ENCODE data around the gene KLC4. TPM values are rescaled to one million over a fixed set of nuclear protein-coding genes. Genes with fewer than 3 reads are reported as not detected.

The KLC4 gene
- total RNA-seq, 2 experiments from 2014 or later: 15.1 to 16.4 TPM

DNA sequence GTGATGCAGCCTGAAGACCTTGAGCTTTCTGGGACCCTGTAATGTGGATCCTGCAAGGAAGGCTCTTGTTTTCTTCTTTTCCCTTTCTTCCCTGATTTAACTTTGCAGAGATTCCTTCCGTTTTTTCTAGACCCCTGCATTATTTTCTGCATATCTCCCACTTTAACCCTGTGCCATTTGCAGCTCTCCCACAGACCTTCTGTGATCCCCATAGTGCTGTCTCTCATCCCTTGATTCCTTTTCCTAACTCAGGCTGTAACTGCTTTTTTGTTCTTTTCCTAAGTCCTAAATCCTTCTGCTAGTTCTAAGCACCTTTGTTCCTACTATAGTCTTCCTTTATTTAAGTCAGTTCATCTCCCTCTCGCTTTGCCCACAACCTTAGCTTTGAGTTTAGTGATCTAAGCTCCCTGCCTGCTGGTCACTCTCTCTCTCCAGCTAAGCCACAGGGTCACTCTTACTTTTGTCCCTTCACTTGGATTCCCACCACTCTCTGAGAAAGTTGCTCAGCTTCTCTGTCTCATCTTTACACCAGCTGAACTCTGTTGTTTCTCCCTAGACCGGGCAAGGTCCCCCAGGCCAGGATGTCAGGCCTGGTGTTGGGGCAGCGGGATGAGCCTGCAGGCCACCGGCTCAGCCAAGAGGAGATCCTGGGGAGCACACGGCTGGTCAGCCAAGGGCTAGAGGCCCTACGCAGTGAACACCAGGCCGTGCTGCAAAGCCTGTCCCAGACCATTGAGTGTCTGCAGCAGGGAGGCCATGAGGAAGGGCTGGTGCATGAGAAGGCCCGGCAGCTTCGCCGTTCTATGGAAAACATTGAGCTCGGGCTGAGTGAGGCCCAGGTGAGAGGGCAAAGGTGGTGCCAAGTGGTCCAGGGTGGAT lies 1.6 kb downstream of the KLC4 start:
- DNase-seq (no peak), ATAC-seq (no peak)
- CTCF ChIA-PET: no interaction called here

DNA sequence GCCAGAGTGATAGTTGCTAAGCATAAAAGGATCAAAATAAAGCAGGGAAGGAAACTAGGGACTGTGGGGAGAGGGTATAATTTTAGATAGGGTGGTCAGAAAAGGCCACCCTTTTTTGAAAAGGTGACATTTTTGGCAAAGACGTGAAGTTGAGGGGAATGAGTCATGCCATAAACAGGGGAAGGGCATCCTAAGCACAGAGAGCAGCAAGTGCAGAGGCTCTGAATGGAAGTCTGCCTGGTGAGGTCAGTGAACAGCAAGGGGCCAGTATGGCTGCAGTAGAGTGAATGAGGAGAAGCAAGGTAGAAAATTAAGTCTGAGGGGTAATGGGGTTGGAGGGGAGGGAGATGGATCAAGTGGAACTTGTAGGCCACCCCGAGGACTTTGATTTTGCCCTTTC lies 2.4 kb downstream of the KLC4 start:
- H3K36me3 Mint-ChIP-seq: no peaks in the 10 kb centered on the region
- H3K27ac Mint-ChIP-seq: no peak overlapping the region
- CTCF ChIA-PET: no interaction called here
- ATAC-seq (no peak), DNase-seq (no peak)
- H3K9me3 Mint-ChIP-seq (ENCODE audit: low read depth): no peaks in the 10 kb centered on the region
- no peaks in the 10 kb centered on the region for H3K27me3 Mint-ChIP-seq
- H3K4me1 Mint-ChIP-seq: peaks cover 27% of the 10 kb centered on the region
- H3K4me3 Mint-ChIP-seq: no peak overlapping the region

More for the DNA sequence above, 1.6 kb downstream of the KLC4 start:
- Mint-ChIP-seq H3K9me3 (ENCODE audit: low read depth) (no peaks in the 10 kb centered on the region), H3K27ac (peak overlapping the region; percentile 13), H3K36me3 (peaks cover 4% of the 10 kb centered on the region), H3K4me1 (peaks cover 27% of the 10 kb centered on the region), H3K4me3 (peak overlapping the region; percentile 92), H3K27me3 (no peaks in the 10 kb centered on the region)

DNA sequence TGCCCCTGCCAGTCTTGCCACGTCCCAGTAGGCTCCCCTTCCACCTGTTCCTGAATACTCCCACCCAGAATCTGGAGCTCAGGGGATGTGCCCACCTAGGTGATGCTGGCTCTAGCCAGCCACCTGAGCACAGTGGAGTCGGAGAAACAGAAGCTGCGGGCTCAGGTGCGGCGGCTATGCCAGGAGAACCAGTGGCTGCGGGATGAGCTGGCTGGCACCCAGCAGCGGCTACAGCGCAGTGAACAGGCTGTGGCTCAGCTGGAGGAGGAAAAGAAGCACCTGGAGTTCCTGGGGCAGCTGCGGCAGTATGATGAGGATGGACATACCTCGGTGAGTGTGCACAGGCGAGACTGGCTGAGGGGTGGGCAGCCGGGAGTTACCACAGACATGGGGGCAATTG lies 3.4 kb downstream of the KLC4 start:
- Mint-ChIP-seq H3K4me3 (no peak overlapping the region), H3K36me3 (no peaks in the 10 kb centered on the region), H3K4me1 (peaks cover 23% of the 10 kb centered on the region), H3K27ac (no peak overlapping the region), H3K27me3 (no peaks in the 10 kb centered on the region), H3K9me3 (ENCODE audit: low read depth) (no peaks in the 10 kb centered on the region)
- DNase-seq: no peak
- CTCF ChIA-PET: interaction anchor here (0.6 to 1.2 kb wide), 2 partner anchors 9 to 81 kb away, joined by 3 read pairs; partner anchors contain the start of gene CUL7
- no peak for ATAC-seq

DNA sequence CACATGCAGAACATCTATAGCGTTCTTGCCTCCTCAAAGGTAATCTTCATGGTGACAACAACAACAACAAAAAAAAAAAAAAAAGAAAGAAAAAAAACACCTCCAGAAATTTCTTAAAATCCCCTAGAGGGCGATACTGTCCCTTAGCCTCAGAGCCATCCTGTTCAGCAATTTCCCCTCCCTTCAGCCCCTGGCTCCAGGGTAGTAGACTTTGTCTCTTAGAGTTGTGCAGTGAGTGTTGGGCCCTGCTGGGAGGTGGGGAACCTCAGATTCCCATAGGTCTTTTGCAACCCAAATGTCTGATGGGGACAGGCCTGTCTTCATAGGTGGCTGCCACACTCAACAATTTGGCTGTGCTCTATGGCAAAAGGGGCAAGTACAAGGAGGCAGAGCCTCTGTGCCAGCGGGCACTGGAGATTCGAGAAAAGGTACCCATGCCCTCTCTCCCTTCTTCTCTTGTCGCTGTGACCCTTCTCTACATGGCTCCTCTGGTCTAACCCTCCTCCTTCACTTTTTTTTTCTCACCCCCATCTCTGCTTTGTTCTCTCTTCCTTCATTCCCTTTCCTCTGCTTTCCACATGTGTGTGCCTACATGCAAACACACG lies 10.7 kb downstream of the KLC4 start:
- no peaks in the 10 kb centered on the region for H3K9me3 Mint-ChIP-seq (ENCODE audit: low read depth)
- ATAC-seq (peak; percentile 81), DNase-seq (peak; percentile 50)
- H3K27ac Mint-ChIP-seq: no peak overlapping the region
- H3K36me3 Mint-ChIP-seq: no peaks in the 10 kb centered on the region
- H3K4me1 Mint-ChIP-seq: no peaks in the 10 kb centered on the region
- H3K27me3 Mint-ChIP-seq: no peaks in the 10 kb centered on the region
- no peak overlapping the region for H3K4me3 Mint-ChIP-seq
- CTCF ChIA-PET: interaction anchor here (0.7 to 2.0 kb wide), 8 partner anchors 9 to 308 kb away, joined by 3 to 5 read pairs (median 3); partner anchors contain the start of gene GNMT

- Mint-ChIP-seq H3K27me3 (peaks cover 32% of the 10 kb centered on the region), H3K36me3 (no peaks in the 10 kb centered on the region), H3K9me3 (ENCODE audit: low read depth) (no peaks in the 10 kb centered on the region), H3K4me1 (peaks cover 2% of the 10 kb centered on the region), H3K27ac (no peak overlapping the region), H3K4me3 (no peak overlapping the region)
- ATAC-seq (no peak), DNase-seq (no peak)
- CTCF ChIA-PET: interaction anchor here (1.5 kb wide), 1 partner anchor 69 kb away, joined by 4 read pairs; no protein-coding TSS in a partner anchor
These were observed 15.6 kb downstream of the KLC4 start for GRCh38 chr6:43074847-43075669.

DNA sequence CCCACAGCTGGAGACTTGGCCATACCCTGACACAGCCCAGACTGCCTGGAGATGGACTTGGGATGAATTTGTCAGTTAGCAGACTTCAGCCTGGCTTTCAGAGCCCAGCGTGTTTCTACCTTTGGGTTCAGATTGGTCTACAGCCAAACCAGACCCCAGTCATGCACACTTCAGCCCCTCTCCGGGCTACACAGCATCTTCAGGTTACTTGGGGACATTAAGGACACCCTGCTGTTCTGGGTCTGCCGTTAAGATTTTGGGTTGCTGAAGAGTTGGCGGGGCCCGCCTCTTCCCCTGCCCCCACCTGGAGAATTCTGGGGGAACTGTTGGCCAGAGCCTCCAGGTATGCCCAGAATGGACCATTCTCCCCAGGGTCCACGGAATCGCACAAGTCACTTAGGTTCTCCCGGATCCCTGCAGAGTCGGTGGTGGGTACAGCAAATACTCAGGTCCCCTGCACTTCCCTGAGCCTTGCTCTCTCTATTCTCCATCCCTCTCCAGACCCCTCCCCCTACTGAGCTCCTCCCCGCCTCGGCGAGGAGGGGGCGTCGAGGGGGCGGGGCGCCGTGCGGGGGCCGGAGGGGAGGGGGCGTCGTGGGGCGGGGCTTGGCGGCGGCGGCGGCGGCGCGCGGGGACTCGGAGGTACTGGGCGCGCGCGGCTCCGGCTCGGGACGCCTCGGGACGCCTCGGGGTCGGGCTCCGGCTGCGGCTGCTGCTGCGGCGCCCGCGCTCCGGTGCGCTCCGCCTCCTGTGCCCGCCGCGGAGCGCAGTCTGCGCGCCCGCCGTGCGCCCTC lies 16.4 kb downstream of the KLC4 start, which contains the start of gene PTK7:
TSS of gene PTK7 (plus strand) at position 645 of the 794 bp plus-strand sequence. CDS start 175 bp downstream, outside the sequence.
- ATAC-seq (peak; percentile 65), DNase-seq (no peak)
- Mint-ChIP-seq H3K4me1 (peaks cover 2% of the 10 kb centered on the region), H3K27ac (no peak within 1 kb of the TSS), H3K9me3 (ENCODE audit: low read depth) (no peaks in the 10 kb centered on the region), H3K4me3 (peak within 1 kb of the TSS; percentile 34), H3K27me3 (peaks cover 33% of the 10 kb centered on the region), H3K36me3 (no peaks in the 10 kb centered on the region)
- CTCF ChIA-PET: interaction anchor here (0.8 to 1.4 kb wide), 2 partner anchors 68 kb away, joined by 3 to 4 read pairs; no protein-coding TSS in a partner anchor

DNA sequence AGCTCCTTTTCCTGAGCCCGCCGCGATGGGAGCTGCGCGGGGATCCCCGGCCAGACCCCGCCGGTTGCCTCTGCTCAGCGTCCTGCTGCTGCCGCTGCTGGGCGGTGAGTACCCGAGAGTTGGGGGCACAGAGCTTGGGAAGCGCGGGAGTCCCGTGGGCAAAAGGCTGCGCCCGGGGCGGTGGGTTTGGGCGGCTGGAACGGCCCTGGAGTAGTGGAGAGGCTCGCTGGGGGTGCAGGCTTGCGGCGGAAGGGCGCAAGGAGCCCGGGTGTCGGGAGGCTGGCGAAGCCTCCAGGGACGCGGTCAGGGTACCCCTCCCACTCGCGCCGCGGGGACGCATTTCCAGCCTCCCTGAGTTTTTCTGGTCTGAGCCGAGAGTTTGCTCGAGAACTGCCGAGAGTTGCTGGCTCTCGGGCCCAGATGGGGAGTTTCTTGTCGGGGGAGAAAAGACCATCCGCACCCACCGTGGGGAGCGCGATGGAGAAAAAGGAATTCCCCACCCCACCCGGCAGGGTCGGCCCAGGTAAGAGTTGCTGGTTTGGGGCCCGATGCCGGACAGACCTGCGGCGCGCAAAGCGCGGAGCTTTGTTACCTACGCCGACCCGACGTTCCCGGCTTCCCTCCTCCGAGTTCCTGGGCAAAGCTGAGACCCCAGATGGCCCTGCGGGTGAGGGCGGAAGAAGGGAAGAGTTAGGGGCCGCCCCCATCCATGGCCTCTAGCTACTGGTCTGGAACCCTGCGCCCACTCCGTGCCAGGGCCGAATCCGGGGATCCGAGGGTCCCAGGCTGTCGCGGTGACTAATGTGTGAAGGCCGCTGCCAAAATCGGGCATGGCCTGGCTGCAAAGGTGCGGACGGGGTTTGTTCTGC lies 17.3 kb downstream of the KLC4 start:
- ATAC-seq: no peak
- peaks cover 2% of the 10 kb centered on the region for H3K4me1 Mint-ChIP-seq
- no peaks in the 10 kb centered on the region for H3K9me3 Mint-ChIP-seq (ENCODE audit: low read depth)
- DNase-seq: no peak
- H3K4me3 Mint-ChIP-seq: peak overlapping the region; percentile 34
- peaks cover 36% of the 10 kb centered on the region for H3K27me3 Mint-ChIP-seq
- no peaks in the 10 kb centered on the region for H3K36me3 Mint-ChIP-seq
- CTCF ChIA-PET: interaction anchor here (0.8 to 1.4 kb wide), 2 partner anchors 67 to 69 kb away, joined by 3 to 4 read pairs; no protein-coding TSS in a partner anchor
- H3K27ac Mint-ChIP-seq: no peak overlapping the region

DNA sequence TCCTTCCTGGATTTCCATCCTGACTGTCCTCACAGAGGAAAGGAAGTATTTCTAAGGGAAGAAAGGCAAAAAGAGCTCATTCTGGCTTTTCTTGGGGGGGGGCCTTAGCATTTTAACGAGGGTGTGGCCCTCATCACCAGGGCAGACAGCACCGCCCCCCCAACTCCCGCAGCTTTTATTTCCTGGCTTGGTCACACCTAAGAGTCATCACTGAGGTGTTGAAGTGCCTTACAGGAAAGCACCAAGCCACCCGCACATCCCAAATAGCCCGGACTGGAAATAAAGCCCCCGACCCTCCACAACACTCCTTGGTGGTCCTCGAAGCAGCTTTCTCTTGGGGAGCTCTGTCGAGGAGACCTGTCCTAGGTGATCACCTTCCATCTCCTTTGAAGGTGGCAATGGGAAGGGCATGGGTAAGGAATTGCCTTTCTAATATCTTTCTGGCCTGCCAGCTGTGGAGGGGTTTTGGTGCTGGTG lies 17.9 kb downstream of the KLC4 start:
- no peak for ATAC-seq
- Mint-ChIP-seq H3K36me3 (no peaks in the 10 kb centered on the region), H3K4me1 (peaks cover 2% of the 10 kb centered on the region), H3K27ac (no peak overlapping the region), H3K4me3 (no peak overlapping the region), H3K27me3 (peaks cover 38% of the 10 kb centered on the region), H3K9me3 (ENCODE audit: low read depth) (no peaks in the 10 kb centered on the region)
- DNase-seq: no peak
- CTCF ChIA-PET: no interaction called here

DNA sequence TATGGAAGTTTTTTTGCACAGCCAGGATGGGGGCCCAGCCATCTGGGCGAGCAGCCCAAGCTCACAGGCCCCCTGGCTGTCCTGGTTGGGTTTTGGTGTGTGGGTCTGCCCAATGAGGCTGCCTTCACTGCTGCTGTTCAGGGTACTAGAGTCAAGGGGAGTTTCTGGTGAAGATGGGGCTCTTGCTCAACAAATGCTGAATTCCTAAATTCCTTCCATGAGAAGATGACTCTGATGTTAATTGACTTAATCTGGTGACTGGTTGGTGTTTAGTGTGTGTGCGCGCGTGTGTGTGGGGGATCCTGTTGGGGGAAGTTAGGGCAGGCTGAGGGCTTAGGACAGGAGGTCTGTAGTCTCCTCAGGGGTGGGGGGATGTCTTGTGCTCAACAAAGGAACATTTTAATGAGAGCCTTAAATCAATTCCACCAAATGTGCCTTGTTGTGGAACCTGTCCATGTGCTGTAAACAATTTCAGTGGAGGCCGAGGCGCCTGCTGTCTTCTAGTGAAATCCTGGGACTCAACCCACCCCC lies 18.6 kb downstream of the KLC4 start:
- CTCF ChIA-PET: interaction anchor here (1.0 kb wide), 1 partner anchor 8 kb away, joined by 3 read pairs; no protein-coding TSS in a partner anchor
- H3K4me1 Mint-ChIP-seq: peaks cover 2% of the 10 kb centered on the region
- H3K9me3 Mint-ChIP-seq (ENCODE audit: low read depth): no peaks in the 10 kb centered on the region
- no peak overlapping the region for H3K4me3 Mint-ChIP-seq
- DNase-seq: no peak
- ATAC-seq: no peak
- no peaks in the 10 kb centered on the region for H3K36me3 Mint-ChIP-seq
- H3K27me3 Mint-ChIP-seq: peaks cover 38% of the 10 kb centered on the region
- no peak overlapping the region for H3K27ac Mint-ChIP-seq

- ATAC-seq: no peak
- Mint-ChIP-seq H3K36me3 (no peaks in the 10 kb centered on the region), H3K4me3 (no peak overlapping the region), H3K27me3 (peaks cover 44% of the 10 kb centered on the region), H3K27ac (no peak overlapping the region), H3K9me3 (ENCODE audit: low read depth) (no peaks in the 10 kb centered on the region), H3K4me1 (peaks cover 2% of the 10 kb centered on the region)
- CTCF ChIA-PET: interaction anchor here (0.9 to 1.0 kb wide), 2 partner anchors 8 to 228 kb away, joined by 3 read pairs; no protein-coding TSS in a partner anchor
- DNase-seq: no peak
These were observed 19.3 kb downstream of the KLC4 start for GRCh38 chr6:43078691-43079090.

GRCh38 chr6:43081043-43081442 lies 21.6 kb downstream of the KLC4 start:
- ATAC-seq (no peak), DNase-seq (no peak)
- H3K27ac Mint-ChIP-seq: no peak overlapping the region
- no peaks in the 10 kb centered on the region for H3K36me3 Mint-ChIP-seq
- CTCF ChIA-PET: interaction anchor here (1.6 kb wide), 1 partner anchor 63 kb away, joined by 5 read pairs; no protein-coding TSS in a partner anchor
- peaks cover 4% of the 10 kb centered on the region for H3K4me1 Mint-ChIP-seq
- H3K9me3 Mint-ChIP-seq (ENCODE audit: low read depth): no peaks in the 10 kb centered on the region
- peaks cover 47% of the 10 kb centered on the region for H3K27me3 Mint-ChIP-seq
- H3K4me3 Mint-ChIP-seq: no peak overlapping the region

Measured in activated CD8-positive, alpha-beta memory T cell treated with anti-CD3 and anti-CD28 coated beads, Interleukin-2, amount 10 ng/mL, durations not matched to agents 7 days and 5 days (primary cell).